GM12891 (cell line): ENCODE results near the gene FAM9B.

Experiments used
- POLR2A ChIP-seq: IDR thresholded peaks from 2 replicates; pipeline ENCODE4 v1.6.1; 2011; ENCODE audit warnings: low read depth, low read length, control low read depth
- POLR2AphosphoS5 ChIP-seq: IDR thresholded peaks from 2 replicates; pipeline ENCODE4 v1.6.1; 2011; ENCODE audit warnings: low read depth, low read length, control low read depth
- SPI1 ChIP-seq: IDR thresholded peaks from 2 replicates; pipeline ENCODE4 v1.6.1; 2011; ENCODE audit warnings: low read depth, low read length, control low read depth
- TAF1 ChIP-seq: IDR thresholded peaks from 2 replicates; pipeline ENCODE4 v1.6.1; 2011; ENCODE audit warnings: low read depth, low read length, control low read depth

DNA sequence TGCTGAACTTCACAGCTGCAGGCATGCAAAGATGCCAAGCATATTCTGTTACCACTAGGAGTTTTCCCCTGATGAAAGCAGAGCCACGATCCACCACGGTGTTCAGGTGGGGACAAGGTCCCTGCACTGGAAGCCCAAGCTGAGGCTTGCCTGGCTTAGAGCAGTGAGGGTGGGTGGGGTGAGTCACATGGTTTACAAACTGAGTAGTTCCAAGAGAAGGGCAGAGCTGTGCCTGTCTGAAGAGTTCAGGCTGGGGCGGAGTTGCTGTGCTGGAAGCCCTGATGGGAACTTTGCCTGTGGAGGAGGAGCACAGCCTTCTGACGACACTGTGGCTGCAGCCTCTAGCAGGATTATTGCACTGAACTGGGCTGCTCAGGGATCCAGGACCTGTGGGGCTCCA is 45.5 kb downstream of the FAM9B start:
- no peak for TF ChIP-seq POLR2A
- TF ChIP-seq POLR2AphosphoS5 = no peak
- no peak for TF ChIP-seq SPI1
- TF ChIP-seq TAF1 = no peak
